H1 (cell line): ENCODE results near the gene NT5M. TPM values are rescaled to one million over a fixed set of nuclear protein-coding genes. Genes with fewer than 3 reads are reported as not detected.
A peak's percentile ranks its signal among the peaks of the same experiment; 100 is the strongest.

Experiments used
- CTCF ChIA-PET: fragments of 300-600 bp; sonication (Branson Sonifier 250); formaldehyde crosslinking; loops from one replicate; lab custom pipeline; 2021; ENCODE audit not compliant: partially characterized antibody; lab: Charles Lee
- POLR2A ChIA-PET: fragments of 300-600 bp; sonication (Branson Sonifier 250); formaldehyde crosslinking; loops from one replicate; lab custom pipeline; 2021; ENCODE audit warnings: inconsistent platforms; ENCODE audit not compliant: partially characterized antibody; lab: Charles Lee
- DNase-seq, 2 experiments: peaks; one replicate each; pipeline versions ENCODE4 v3.0.0 to v3.0.0-alpha.2; 2010 to 2022; ENCODE audit warnings: low spot score in 2 of 2, low read depth in 1 of 2, mixed read lengths in 1 of 2
- FAIRE-seq: peaks from 2 replicates; lab custom pipeline; 2011; peaks lifted over from hg19 to GRCh38; lab: Jason Lieb, UNC
- H2AFZ ChIP-seq: 2 replicates; pipeline ENCODE4 v1.8.1; 2012; ENCODE audit warnings: low read length, inconsistent platforms
- H2AK5ac ChIP-seq: 2 replicates; pipeline ENCODE4 v1.6.1; 2013; ENCODE audit warnings: low read depth, low read length
- H2BK120ac ChIP-seq: replicated peaks from 2 replicates; pipeline ENCODE3; 2013; ENCODE audit warnings: low read depth, low read length, inconsistent platforms
- H2BK12ac ChIP-seq: 2 replicates; pipeline ENCODE4 v1.6.1; 2013; ENCODE audit warnings: low read depth, low read length
- H2BK15ac ChIP-seq: 2 replicates; pipeline ENCODE4 v1.6.1; 2013; ENCODE audit warnings: low read length
- H2BK20ac ChIP-seq: 2 replicates; pipeline ENCODE4 v1.6.1; 2013; ENCODE audit warnings: low read length
- H2BK5ac ChIP-seq: 2 replicates; pipeline ENCODE4 v1.6.1; 2013; ENCODE audit warnings: low read depth, low read length
- H3K14ac ChIP-seq: 2 replicates; pipeline ENCODE4 v1.6.1; 2013; ENCODE audit warnings: inconsistent platforms; ENCODE audit not compliant: insufficient read length
- H3K18ac ChIP-seq: 2 replicates; pipeline ENCODE4 v1.6.1; 2013; ENCODE audit warnings: low read length; ENCODE audit errors: extremely low read depth
- H3K23ac ChIP-seq: 2 replicates; pipeline ENCODE4 v1.6.1; 2013; ENCODE audit warnings: inconsistent platforms; ENCODE audit not compliant: insufficient read length
- H3K23me2 ChIP-seq: 2 replicates; pipeline ENCODE4 v1.6.1; 2013; ENCODE audit warnings: low read depth, low read length
- H3K27ac ChIP-seq: 2 replicates; pipeline ENCODE4 v1.6.1; 2011; ENCODE audit warnings: low read depth, low read length, inconsistent platforms
- H3K27me3 ChIP-seq, 4 experiments: replicated peaks in 1 of 4; 1 replicate in 1 of 4; 2 replicates in 3 of 4; pipeline versions ENCODE4 v1.6.1 to v1.8.1; 2011 to 2013; ENCODE audit warnings: low read length in 3 of 4, mild to moderate bottlenecking in 3 of 4, inconsistent platforms in 2 of 4, mixed read lengths in 2 of 4, moderate library complexity in 1 of 4; ENCODE audit not compliant: control insufficient read depth in 3 of 4, insufficient read depth in 3 of 4; ENCODE audit errors: extremely low read depth in 1 of 4
- H3K36me3 ChIP-seq, 4 experiments: 2 replicates each; pipeline versions ENCODE4 v1.6.1 to v1.8.1; 2011 to 2013; ENCODE audit warnings: mild to moderate bottlenecking in 4 of 4, low read length in 3 of 4, moderate library complexity in 2 of 4, control low read depth in 1 of 4, inconsistent platforms in 1 of 4; ENCODE audit not compliant: insufficient read depth in 4 of 4, control insufficient read depth in 2 of 4
- H3K4ac ChIP-seq: replicated peaks from 2 replicates; pipeline ENCODE3; 2013; ENCODE audit warnings: low read length, low read depth, mixed read lengths, inconsistent platforms; ENCODE audit not compliant: insufficient read length
- H3K4me1 ChIP-seq, 4 experiments: replicated peaks in 1 of 4; 1 replicate in 1 of 4; 2 replicates in 3 of 4; pipeline versions ENCODE4 v1.6.1 to v1.8.1; 2011 to 2013; ENCODE audit warnings: low read length in 3 of 4, inconsistent platforms in 2 of 4, mixed read lengths in 1 of 4; ENCODE audit not compliant: insufficient read depth in 4 of 4, control insufficient read depth in 3 of 4
- H3K4me2 ChIP-seq, 2 experiments: 2 replicates each; pipeline versions ENCODE4 v1.6.1 to v1.8.1; 2011 to 2013; ENCODE audit warnings: low read depth in 2 of 2, low read length in 2 of 2, control low read depth in 1 of 2, inconsistent platforms in 1 of 2, mild to moderate bottlenecking in 1 of 2; ENCODE audit not compliant: insufficient read depth in 1 of 2
- H3K4me3 ChIP-seq, 4 experiments: fragments of 200-600, 300-600 bp in 1 of 4; sonication (generic), shearing (Covaris generic), sonication (Bioruptor Twin) in 1 of 4; 2 replicates each; pipeline versions ENCODE4 v1.5.1 to v1.8.1; 2011 to 2016; ENCODE audit warnings: low read length in 4 of 4, low read depth in 3 of 4, control low read depth in 2 of 4, inconsistent platforms in 2 of 4, mild to moderate bottlenecking in 2 of 4, mixed read lengths in 1 of 4, moderate library complexity in 1 of 4; ENCODE audit not compliant: insufficient read depth in 2 of 4; ENCODE audit errors: extremely low read depth in 1 of 4
- H3K56ac ChIP-seq: replicated peaks from 2 replicates; pipeline ENCODE3; 2013; ENCODE audit warnings: low read depth, mild to moderate bottlenecking, mixed read lengths, low read length, inconsistent platforms; ENCODE audit not compliant: insufficient read length
- H3K79me1 ChIP-seq: 2 replicates; pipeline ENCODE4 v1.6.1; 2013; ENCODE audit warnings: low read depth, low read length, control low read depth
- H3K79me2 ChIP-seq, 2 experiments: 2 replicates each; pipeline versions ENCODE4 v1.6.1 to v1.8.1; 2012 to 2013; ENCODE audit warnings: low read length in 2 of 2, mild to moderate bottlenecking in 2 of 2, inconsistent platforms in 1 of 2; ENCODE audit not compliant: insufficient read depth in 2 of 2, control insufficient read depth in 1 of 2
- H3K9ac ChIP-seq, 4 experiments: replicated peaks in 1 of 4; 1 replicate in 1 of 4; 2 replicates in 3 of 4; pipeline versions ENCODE4 v1.6.1 to v1.8.1; 2011 to 2013; ENCODE audit warnings: low read depth in 3 of 4, low read length in 3 of 4, control low read depth in 2 of 4, mild to moderate bottlenecking in 2 of 4, moderate library complexity in 2 of 4, inconsistent platforms in 1 of 4; ENCODE audit errors: extremely low read depth in 1 of 4
- H3K9me3 ChIP-seq, 2 experiments: 2 replicates each; pipeline versions ENCODE4 v1.6.1 to v1.8.1; 2012 to 2013; ENCODE audit warnings: mild to moderate bottlenecking in 2 of 2, moderate library complexity in 2 of 2, control low read depth in 1 of 2, inconsistent platforms in 1 of 2, low read depth in 1 of 2, low read length in 1 of 2, mixed read lengths in 1 of 2; ENCODE audit not compliant: insufficient read depth in 2 of 2
- H4K20me1 ChIP-seq, 2 experiments: replicated peaks in 1 of 2; 2 replicates each; pipeline versions ENCODE3 to v1.8.1; 2011 to 2013; ENCODE audit warnings: inconsistent platforms in 2 of 2, low read length in 2 of 2, mild to moderate bottlenecking in 1 of 2; ENCODE audit not compliant: insufficient read depth in 2 of 2, control insufficient read depth in 1 of 2
- H4K5ac ChIP-seq: 2 replicates; pipeline ENCODE4 v1.6.1; 2013; ENCODE audit warnings: low read length, low read depth, mixed read lengths, inconsistent platforms; ENCODE audit not compliant: insufficient read length
- H4K8ac ChIP-seq: 2 replicates; pipeline ENCODE4 v1.8.0; 2013; ENCODE audit warnings: mild to moderate bottlenecking, moderate library complexity, low read length, inconsistent platforms; ENCODE audit not compliant: insufficient read depth; ENCODE audit errors: extremely low read depth
- H4K91ac ChIP-seq: replicated peaks from 2 replicates; pipeline ENCODE3; 2013; ENCODE audit warnings: low read length, mixed read lengths, inconsistent platforms; ENCODE audit not compliant: insufficient read length
- ASH2L ChIP-seq: fragments of 200-600, 300-600 bp; sonication (generic); IDR thresholded peaks from one replicate; pipeline ENCODE4 v1.7.1; 2017; ENCODE audit warnings: low read length
- BACH1 ChIP-seq: IDR thresholded peaks from 2 replicates; pipeline ENCODE4 v1.6.1; 2012; ENCODE audit warnings: low read length, improper control_type of control experiment
- CBX8 ChIP-seq: fragments of 300-800, 300-1000 bp; sonication (generic); IDR thresholded peaks from 2 replicates; pipeline ENCODE4 v1.7.1; 2016; ENCODE audit warnings: low read depth, low read length, borderline replicate concordance
- EP300 ChIP-seq, 2 experiments: IDR thresholded peaks; 1 replicate in 1 of 2; 2 replicates in 1 of 2; pipeline ENCODE4 v1.6.1; 2011 to 2012; ENCODE audit warnings: low read depth in 2 of 2, low read length in 2 of 2, mild to moderate bottlenecking in 2 of 2, borderline replicate concordance in 1 of 2, inconsistent platforms in 1 of 2, moderate library complexity in 1 of 2
- KDM4A ChIP-seq: IDR thresholded peaks from one replicate; pipeline ENCODE4 v1.7.1; 2012; ENCODE audit warnings: low read depth, mild to moderate bottlenecking, moderate library complexity, low read length, inconsistent platforms; ENCODE audit not compliant: severe bottlenecking
- KDM5A ChIP-seq: fragments of 200-600 bp; IDR thresholded peaks from 2 replicates; pipeline ENCODE4 v1.7.1; 2012; ENCODE audit warnings: mild to moderate bottlenecking, low read length, inconsistent platforms, mixed read lengths
- RFX5 ChIP-seq: IDR thresholded peaks from 2 replicates; pipeline ENCODE4 v1.6.1; 2011; ENCODE audit warnings: low read depth, low read length, improper control_type of control experiment, borderline replicate concordance
- SAP30 ChIP-seq: fragments of 300-600 bp; sonication (generic); IDR thresholded peaks from 2 replicates; pipeline ENCODE4 v1.7.1; 2012; ENCODE audit warnings: low read length, moderate library complexity, mild to moderate bottlenecking, inconsistent platforms; ENCODE audit not compliant: insufficient read depth, insufficient replicate concordance
- ZNF274 ChIP-seq: IDR thresholded peaks from 2 replicates; pipeline ENCODE4 v1.7.0; 2012; ENCODE audit warnings: low read length, borderline replicate concordance; ENCODE audit errors: extremely low read depth
- WGBS, 2 experiments: shearing (Covaris generic) in 1 of 2; methylation state at CpG; one replicate each; pipeline versions ENCODE4 v1.1.6 to v1.1.7; 2013 to 2015; ENCODE audit warnings: low lambda C conversion rate in 2 of 2, mixed read lengths in 2 of 2, inconsistent platforms in 1 of 2, low coverage in 1 of 2, missing lambda C conversion rate in 1 of 2; ENCODE audit not compliant: insufficient replicate concordance in 2 of 2, insufficient coverage in 1 of 2, insufficient read length in 1 of 2; ENCODE audit errors: extremely low coverage in 1 of 2, missing lambda C conversion rate in 1 of 2; 5-methylcytosine and 5-hydroxymethylcytosine counted together
- polyA plus RNA-seq, 7 experiments: library from polyadenylated mRNA; depleted of rRNA in 3 of 7; stranded (reverse) in 5 of 7; unstranded in 2 of 7; fragments of >200 nt in 5 of 7; fragments of 200-250 nt in 2 of 7; gene quantifications; 1 replicate in 5 of 7; 2 replicates in 1 of 7; 4 replicates in 1 of 7; pipeline versions ENCODE4 v1.2.1 to v1.2.3, GENCODE V29; 2011 to 2013; ENCODE audit warnings: missing spikeins in 2 of 7, mixed read lengths in 2 of 7
- total RNA-seq: library from RNA; stranded (reverse); fragmentation: NEBNext Ultra II Directional; extraction: Animal tissue kit (Norgen Biotek cat#: 25700); gene quantifications from 2 replicates; pipeline ENCODE4 v1.2.1, GENCODE V29; 2021
- TF ChIP-seq, protein P1 (sequence below): IDR thresholded peaks from 2 replicates; pipeline ENCODE4 v1.6.1; 2012; ENCODE audit warnings: low read length, inconsistent platforms

NT5M gene
- total and polyA plus RNA-seq, 2 of the 8 experiments (the other 6 are each of a cell fraction or from before 2014, with no cell fraction given), result 7.6 to 18.2 TPM

DNA sequence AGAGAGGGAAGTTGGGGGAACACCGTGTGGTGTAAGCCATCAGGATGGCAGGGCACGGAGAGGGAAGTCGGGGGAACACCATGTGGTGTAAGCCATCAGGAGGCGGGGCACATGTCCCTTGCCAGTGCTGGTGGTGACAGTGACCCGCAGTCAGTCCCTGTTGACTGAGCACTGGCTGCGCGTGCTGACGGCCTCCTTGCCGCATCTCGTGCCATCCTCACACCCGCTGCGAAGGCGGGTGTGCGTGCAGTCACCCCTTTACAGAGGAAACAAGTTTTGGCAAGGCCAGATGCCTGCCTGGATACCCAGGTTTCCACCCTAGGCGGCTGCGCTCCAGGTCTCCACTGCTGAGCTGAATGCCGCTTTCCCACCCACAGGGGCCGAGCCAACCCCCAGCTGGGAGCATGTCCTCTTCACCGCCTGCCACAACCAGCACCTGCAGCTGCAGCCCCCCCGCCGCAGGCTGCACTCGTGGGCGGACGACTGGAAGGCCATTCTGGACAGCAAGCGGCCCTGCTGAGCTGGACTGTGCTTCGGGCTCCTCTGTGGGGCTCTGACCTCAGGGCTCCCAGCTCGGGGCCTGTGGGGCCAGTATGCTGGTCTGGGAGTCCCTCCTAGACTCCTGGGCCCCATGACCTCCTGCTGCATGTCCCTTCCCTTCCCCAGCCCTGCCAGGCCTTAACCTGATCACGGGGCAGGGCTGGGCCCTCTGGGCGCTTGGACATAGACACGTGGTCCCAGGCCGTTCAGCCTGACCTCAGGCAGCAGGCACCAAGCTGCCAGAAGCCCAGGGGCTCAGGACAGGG is 43.5 kb downstream of the NT5M start:
- Histone ChIP-seq H3K23me2 (no peaks in the 10 kb centered on the region; the same call in 1 of the 2 replicates), H3K4me1 (peaks cover 0 to 9% (median 8%) of the 10 kb centered on the region in 4 experiments; a peak in 5 of 7 replicates), H3K9ac (no peak overlapping the region), H4K91ac (no peak overlapping the region), H3K4ac (no peak overlapping the region), H3K4me3 (no peak overlapping the region), H2AK5ac (no peak overlapping the region), H3K14ac (no peak overlapping the region), H3K4me2 (no peak overlapping the region), H3K9me3 (no peaks in the 10 kb centered on the region), H3K27me3 (no peaks in the 10 kb centered on the region), H4K5ac (no peak overlapping the region), H3K79me1 (no peaks in the 10 kb centered on the region), H3K56ac (no peak overlapping the region), H2BK12ac (no peak overlapping the region), H3K79me2 (no peaks in the 10 kb centered on the region), H2AFZ (no peak overlapping the region), H3K36me3 (no peaks in the 10 kb centered on the region), H2BK120ac (no peak overlapping the region), H4K20me1 (no peaks in the 10 kb centered on the region), H2BK20ac (no peak overlapping the region), H2BK15ac (no peak overlapping the region), H3K23ac (no peak overlapping the region), H3K18ac (no peak overlapping the region), H4K8ac (peak overlapping the region; percentile 16; the same call in 1 of the 2 replicates), H3K27ac (no peak overlapping the region; the same call in 1 of the 2 replicates), H2BK5ac (no peak overlapping the region; the same call in 1 of the 2 replicates)
- POLR2A ChIA-PET, result interaction anchor here (0.6 kb wide), 1 partner anchor 113 kb away, joined by 3 read pairs; no protein-coding TSS in a partner anchor
- FAIRE-seq (no peak), DNase-seq (no peak)
- CTCF ChIA-PET, result interaction anchor here (0.8 to 1.8 kb wide), 2 partner anchors 9 to 225 kb away, joined by 3 read pairs; no protein-coding TSS in a partner anchor
- WGBS, 2 experiments, result 94% methylated on average over 31 of the region's 31 CpGs; no CpG with 5 or more reads in 1 of the 2 experiments
- TF ChIP-seq BACH1 (no peak), EP300 (IDR thresholded peaks at IDR 0.05; ENCODE audit: borderline replicate concordance in 1 of 2, low read depth in 2 of 2, low read length in 2 of 2) (no peak), SAP30 (no peak), ZNF274 (no peak), CBX8 (no peak), KDM4A (no peak), ASH2L (no peak), KDM5A (no peak), RFX5 (no peak)
- TF ChIP-seq, protein P1, sequence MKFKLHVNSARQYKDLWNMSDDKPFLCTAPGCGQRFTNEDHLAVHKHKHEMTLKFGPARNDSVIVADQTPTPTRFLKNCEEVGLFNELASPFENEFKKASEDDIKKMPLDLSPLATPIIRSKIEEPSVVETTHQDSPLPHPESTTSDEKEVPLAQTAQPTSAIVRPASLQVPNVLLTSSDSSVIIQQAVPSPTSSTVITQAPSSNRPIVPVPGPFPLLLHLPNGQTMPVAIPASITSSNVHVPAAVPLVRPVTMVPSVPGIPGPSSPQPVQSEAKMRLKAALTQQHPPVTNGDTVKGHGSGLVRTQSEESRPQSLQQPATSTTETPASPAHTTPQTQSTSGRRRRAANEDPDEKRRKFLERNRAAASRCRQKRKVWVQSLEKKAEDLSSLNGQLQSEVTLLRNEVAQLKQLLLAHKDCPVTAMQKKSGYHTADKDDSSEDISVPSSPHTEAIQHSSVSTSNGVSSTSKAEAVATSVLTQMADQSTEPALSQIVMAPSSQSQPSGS, result no peak
